HG02798 (cell line): ENCODE results near the gene CEBPZOS.
A peak's percentile ranks its signal among the peaks of the same experiment; 100 is the strongest.

Experiments
- ATAC-seq: cut with Tn5 transposase; IDR thresholded peaks from one replicate; pipeline ENCODE4 v1.9.1; 2021; ENCODE audit warnings: mild to moderate bottlenecking; ENCODE audit not compliant: unreplicated experiment, poor library complexity

CEBPZOS gene

DNA sequence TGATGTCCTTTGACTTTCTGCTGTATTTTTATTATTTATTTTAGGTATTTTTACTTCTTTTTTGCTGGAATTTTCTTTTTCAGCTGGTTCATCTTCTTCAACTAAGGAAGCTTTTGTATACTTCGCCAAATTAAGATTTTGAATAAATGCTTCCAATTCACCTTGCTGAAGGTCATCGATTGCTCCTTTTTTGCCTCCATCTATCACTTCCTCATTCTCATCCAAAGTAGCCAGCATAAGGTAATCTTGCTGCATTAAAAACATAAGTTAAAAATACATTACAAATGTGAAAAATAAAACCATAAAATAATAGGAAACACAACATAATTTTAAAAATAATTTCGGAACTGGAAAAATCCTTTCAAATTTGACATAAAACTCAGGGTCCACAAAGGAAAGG is 32.5 kb downstream of the CEBPZOS start:
- ATAC-seq = no peak

DNA sequence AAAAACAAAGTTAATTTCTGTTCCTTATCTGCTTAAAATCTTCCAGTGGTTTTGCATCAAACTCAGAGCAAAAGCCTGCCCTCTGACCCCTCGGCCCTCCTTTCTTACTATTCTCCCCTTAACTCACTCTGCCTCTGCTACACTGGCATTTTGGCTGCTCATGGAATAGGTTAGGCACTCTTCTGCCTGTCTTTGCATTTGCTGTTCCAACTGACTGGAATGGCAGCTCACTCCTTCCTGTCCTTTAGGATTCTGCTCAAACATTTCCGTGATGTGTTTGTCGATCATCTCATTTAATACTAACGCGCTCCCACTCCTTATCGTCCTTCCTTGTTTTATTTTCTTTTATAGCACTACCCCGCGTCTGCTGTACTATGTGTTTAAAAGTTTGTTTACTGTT is 34.3 kb downstream of the CEBPZOS start:
- no peak for ATAC-seq

DNA sequence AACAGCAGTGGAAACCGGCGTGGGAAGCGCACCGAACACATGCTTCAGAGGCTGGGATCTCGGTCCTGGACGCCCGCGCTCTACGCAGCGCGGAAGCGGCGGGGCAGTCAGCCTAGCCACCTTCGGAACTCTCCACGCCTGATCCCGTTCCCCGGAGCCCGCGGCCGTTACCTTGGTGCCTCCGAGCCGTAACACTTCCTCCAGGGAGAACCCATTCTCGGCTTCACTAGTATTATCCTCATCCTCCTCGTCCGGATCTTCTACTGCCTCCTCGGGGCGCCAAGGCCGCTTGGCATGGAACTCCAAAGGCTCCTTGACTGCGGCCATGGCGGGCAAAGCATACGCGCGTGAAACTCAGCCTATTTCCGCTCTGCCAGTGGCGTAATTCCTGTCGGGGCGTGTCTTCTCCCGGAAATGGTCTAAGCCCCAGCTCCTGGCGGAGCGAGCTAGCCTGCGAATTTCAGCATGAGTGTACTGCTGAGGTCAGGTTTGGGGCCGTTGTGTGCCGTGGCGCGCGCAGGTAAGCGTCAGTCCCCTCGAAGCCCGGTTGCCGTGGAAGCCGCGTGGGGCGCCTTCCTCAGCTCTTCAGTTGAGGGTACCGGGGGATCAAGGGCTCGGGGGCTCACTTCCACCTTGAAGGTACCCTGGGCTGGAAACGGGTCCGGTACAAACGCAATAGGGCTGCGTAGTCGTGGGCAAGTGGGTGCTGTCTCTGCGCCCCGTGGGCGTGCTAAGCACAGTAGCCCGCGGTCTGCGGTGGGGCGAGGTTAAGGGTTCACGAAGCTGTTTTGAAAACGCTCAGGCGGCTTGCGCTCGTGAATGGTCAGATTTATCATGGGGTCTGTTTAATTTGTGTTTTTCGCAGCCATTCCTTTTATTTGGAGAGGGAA is 35.2 kb downstream of the CEBPZOS start, which contains the start of the genes CEBPZ and NDUFAF7:
CEBPZ (minus strand) TSS at position 356 of the 890 bp plus-strand sequence; CDS start at position 327, 29 bp downstream.
NDUFAF7 (plus strand) TSS at position 418 of the 890 bp plus-strand sequence; CDS start at position 466, 48 bp downstream.
- peak; percentile 96 for ATAC-seq

DNA sequence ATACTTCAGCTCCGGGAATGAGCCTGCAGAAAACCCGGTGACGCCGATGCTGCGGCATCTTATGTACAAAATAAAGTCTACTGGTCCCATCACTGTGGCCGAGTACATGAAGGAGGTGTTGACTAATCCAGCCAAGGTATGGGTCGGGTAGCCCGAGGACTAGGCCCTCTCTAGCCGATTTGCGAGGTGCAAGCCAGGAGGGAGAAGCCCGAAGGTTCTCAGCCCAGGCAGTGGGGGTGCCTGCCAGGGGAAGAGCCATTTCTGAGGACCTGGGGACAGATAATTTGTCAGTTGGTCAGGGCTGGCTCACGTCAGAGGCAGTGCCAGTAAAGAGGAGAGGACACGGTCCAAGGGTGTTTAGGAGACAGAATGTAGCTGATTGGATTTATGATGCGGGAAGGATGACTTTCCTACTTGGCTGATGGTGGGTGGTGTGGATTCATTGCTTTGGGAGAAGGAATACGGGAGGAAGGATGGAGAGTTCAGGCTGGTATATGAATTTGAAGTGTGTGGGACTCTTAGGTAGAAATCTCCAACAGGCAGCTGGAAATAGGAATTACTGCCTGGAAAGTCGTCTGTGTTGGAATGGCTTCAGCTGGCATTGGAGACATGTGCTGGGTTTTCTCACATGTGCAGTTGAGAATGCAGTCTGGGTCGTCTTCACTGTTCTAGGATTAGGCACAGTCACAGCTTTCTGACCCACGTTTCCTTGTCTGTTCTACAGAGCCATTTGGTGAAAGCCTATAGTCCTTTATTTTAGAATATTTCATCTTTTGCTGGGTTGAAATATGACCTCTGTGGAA is 36.0 kb downstream of the CEBPZOS start:
- no peak for ATAC-seq

DNA sequence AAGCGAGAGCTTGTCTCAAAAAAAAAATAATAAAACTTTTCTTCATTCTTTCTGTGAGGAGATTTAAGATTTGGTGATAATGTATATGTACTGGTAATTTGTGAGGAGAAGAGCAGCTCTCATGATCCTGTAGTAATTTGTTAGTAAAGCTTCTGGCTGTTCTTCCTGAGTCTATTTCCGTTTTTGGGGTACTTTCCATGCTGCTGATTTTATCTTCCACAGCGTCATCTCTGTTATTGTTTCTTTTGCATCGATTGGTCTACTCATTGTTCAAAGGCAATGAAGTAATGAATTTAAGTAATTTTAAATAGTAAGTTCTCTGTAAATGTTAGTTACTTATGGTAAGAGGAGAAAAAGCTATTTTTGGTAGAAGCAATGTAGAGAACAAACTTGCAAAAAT is 47.1 kb downstream of the CEBPZOS start:
- ATAC-seq = no peak

DNA sequence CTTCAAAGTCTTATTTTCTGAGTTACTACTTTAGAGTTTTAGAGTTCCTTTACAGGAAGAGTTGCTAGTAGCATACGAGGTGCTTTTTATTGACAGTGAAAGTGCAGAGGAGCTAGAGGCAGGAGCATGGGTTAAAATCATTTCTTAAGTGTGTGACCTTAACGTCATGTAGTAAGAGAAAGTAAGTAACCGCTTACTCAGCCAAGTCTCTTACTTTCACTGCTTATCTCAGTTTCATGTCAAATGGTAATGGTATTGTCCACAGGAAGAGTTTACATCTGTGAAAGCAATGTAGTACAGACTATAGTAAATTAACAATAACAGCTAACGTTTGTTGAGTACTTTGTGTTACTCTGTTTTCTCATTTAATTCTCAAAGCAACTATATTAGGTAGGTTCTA is 47.7 kb downstream of the CEBPZOS start:
- peak; percentile 84 for ATAC-seq

DNA sequence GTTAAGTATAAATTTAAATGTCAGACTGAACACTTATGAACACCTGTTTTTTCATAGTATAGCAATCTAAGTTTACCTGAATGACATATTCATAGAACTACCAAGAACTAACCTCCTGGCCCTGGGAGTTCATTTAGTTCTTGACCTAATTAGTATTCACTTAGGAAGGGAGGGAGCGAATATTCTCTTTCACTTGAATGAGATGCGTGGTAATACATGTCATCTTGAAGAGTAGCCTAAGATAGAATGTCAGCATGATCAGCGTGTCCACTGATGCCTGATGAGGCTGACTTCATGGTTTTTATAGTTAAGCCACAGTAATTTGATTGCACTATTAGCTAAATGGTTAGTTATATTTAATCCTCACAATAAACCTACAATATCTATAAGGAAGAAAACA is 48.5 kb downstream of the CEBPZOS start:
- ATAC-seq = no peak

DNA sequence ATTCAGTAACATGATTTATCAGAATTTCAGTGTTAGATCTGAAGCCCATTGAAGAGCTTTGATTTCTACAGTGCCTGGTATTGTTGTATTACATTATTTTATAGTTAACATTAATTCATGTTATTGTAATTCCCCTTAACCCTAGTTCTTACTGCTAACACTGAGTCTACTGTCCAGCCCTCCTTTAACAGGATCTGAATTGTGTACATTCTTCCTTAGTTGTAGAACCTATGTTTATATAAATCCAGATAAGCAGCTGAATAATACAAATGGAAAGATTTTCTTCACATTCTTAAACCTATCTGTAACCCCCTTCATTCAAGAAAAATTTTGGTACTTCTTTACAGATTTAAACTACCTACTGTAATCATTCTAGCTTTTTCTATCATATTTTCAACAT is 49.9 kb downstream of the CEBPZOS start:
- ATAC-seq = no peak

DNA sequence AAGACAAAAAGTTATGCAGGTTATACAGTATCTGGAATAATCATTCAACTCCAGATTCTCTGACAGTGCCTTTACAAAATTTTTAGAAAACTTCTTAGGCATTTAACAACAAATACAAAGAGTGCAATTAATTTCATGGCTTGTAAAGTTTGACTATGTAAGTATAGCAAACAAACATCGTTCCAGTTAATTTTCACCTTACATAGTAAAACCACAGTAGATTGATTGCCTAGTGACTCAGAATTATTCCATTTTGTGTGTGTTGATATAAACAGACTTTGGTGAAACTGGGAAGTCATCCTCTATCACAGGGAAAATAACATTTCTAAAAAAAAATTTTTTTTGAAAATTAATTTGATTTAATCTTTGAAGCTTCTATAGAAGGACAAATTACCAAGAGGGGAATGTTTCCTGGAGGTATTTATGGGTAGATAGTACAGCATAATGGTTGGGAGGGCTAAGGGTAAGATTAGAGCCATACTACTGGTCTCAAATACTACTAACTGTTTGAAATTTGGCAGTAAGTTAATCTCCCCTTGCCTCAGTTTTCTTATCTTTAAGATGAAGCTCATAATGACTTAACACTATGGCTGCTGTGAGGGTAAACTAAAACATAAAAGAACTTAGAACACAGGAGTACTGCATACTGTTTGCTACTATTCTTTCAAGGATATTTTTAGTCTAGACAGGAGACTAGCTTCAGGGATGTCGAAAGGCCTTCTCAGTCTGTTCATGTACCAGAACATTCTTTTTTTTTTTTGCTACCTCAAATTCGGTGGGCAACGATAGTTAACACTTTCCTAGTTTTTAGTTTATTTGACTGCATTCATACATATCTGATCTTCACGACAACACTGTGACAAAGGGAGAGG is 54.8 kb downstream of the CEBPZOS start:
- no peak for ATAC-seq
